GM12891 (cell line): Measurements from ENCODE around the gene SART3.
"Not testable (repeated sequence)": the region's sequence is repeated elsewhere in the genome, so short reads cannot be mapped to it uniquely, and the experiment has no call there.

ENCODE experiments used
- DNase-seq: peaks from one replicate; pipeline ENCODE4 v3.0.0; 2011; ENCODE audit warnings: low spot score; ENCODE audit not compliant: insufficient read length
- FAIRE-seq: peaks from 2 replicates; lab custom pipeline; 2011; peaks lifted over from hg19 to GRCh38; lab: Jason Lieb, UNC
- PAX5 ChIP-seq: IDR thresholded peaks from 2 replicates; pipeline ENCODE4 v1.6.1; 2011; ENCODE audit warnings: low read length, moderate library complexity, mild to moderate bottlenecking; ENCODE audit not compliant: insufficient read depth, severe bottlenecking
- POLR2A ChIP-seq: IDR thresholded peaks from 2 replicates; pipeline ENCODE4 v1.6.1; 2011; ENCODE audit warnings: low read depth, low read length, control low read depth
- POLR2AphosphoS5 ChIP-seq: IDR thresholded peaks from 2 replicates; pipeline ENCODE4 v1.6.1; 2011; ENCODE audit warnings: low read depth, low read length, control low read depth
- POU2F2 ChIP-seq: IDR thresholded peaks from 2 replicates; pipeline ENCODE4 v1.6.1; 2011; ENCODE audit warnings: low read depth, mild to moderate bottlenecking, control low read depth, low read length, moderate library complexity
- SPI1 ChIP-seq: IDR thresholded peaks from 2 replicates; pipeline ENCODE4 v1.6.1; 2011; ENCODE audit warnings: low read depth, low read length, control low read depth
- TAF1 ChIP-seq: IDR thresholded peaks from 2 replicates; pipeline ENCODE4 v1.6.1; 2011; ENCODE audit warnings: low read depth, low read length, control low read depth

The SART3 gene

GRCh38 chr12:108511633-108512540 is 49.1 kb downstream of the SART3 start:
- DNase-seq (no peak), FAIRE-seq (peak; percentile 88)
- TF ChIP-seq SPI1 (peak; percentile 71), POU2F2 (peak; percentile 48; the same call in 1 of the 2 replicates), TAF1 (no peak), POLR2A (no peak)

GRCh38 chr12:108510836-108511235 is 50.1 kb downstream of the SART3 start:
- no peak for DNase-seq
- no peak for FAIRE-seq
- peak; percentile 71 for TF ChIP-seq SPI1
- no peak for TF ChIP-seq TAF1

DNA sequence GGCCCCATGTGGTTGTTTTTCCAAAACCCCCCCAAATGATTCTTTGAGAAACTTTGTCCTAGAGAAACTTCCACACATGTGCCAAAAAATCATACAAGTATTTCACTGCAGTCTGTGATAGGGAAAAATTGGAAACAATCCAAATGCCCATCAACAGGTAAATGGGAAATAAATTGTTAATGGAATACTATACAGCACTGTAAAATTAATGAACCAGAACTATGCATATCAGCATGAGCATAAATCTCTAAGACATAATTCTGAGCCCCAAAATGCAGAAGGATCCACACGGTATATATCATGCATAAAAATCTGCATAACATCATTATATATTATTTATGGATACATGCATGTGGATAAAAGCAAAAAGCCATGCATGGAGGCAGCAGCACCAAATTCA is 51.2 kb downstream of the SART3 start:
- DNase-seq (no peak), FAIRE-seq (no peak)
- TF ChIP-seq POLR2A = no peak

DNA sequence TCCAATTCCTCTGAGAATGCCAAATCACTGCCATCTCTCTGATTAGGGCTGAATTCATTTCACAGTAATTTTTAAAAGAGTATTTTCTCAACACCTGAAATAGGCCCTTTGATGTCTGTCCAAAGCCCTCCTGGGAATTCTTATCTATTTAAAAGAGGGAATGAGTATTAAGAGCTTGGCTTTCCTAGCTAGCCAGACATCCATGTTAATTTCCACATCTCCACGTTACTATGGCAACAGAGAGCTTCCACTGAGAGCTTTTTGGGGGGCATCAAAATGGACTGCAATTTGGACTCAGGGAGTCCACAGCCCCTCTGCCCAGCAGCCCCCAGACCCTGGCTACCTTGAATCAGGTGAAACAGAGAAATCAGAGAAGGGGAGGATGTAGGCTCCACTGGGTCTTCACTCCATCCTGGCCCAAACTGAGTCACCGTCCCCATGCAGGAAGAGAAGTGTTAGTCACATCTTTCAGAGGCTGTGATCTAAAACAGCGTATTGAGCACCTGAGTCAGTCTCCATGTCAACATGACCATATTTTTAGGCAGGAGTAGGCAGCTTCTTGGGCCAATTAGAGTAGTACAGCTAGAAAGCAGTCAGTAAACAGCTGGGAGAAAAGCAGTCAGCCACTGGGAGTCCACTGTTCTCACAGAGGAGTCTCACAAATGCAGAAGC is 52.9 kb downstream of the SART3 start:
- FAIRE-seq (peak; percentile 60), DNase-seq (no peak)
- TF ChIP-seq POLR2AphosphoS5 (no peak), POLR2A (no peak), SPI1 (no peak), PAX5 (no peak), POU2F2 (no peak), TAF1 (no peak)

DNA sequence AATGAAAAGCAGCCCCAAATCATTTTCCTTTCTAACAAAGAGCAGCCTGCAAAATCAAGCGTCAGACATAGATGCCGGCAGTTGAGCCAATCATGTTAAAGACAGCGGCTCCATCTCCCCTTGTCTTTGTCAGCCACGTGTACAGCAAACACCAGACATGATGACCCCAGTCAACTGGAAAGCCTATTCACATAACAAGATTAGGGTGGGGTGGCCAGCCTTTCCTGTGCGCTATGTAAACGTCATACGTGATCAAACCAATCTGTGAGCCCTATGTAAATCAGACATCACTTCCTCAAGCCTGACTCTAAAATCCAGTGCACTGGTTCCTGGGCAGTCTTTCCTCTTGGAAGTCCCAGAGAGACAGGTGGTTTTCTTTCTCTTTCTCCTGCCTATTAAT is 55.8 kb downstream of the SART3 start:
- TF ChIP-seq POLR2A = no peak
- TF ChIP-seq POLR2AphosphoS5 = no peak
- TF ChIP-seq POU2F2 = no peak
- TF ChIP-seq SPI1 = no peak
- no peak for TF ChIP-seq TAF1
- TF ChIP-seq PAX5 = no peak
- no peak for DNase-seq
- no peak for FAIRE-seq

DNA sequence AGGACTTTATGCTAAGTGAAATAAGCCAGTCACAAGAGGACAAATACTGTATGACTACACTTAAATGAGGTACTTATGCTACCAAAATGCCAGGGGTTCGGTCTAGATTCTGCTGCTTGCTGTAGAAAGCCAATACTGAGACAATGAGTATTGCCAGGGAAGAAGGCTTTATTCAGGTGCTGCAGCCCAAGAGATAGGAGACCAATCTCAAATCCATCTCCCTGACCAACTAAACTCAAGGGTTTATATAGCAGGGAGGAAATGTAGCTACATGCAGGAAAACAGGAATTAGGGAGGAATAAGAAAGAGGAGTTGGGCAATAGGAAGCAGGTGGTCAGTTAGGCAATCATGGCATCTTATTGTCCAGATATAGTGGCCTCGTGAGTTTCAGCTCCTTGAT is 58.1 kb downstream of the SART3 start:
- DNase-seq (no peak), FAIRE-seq (peak; percentile 35)

DNA sequence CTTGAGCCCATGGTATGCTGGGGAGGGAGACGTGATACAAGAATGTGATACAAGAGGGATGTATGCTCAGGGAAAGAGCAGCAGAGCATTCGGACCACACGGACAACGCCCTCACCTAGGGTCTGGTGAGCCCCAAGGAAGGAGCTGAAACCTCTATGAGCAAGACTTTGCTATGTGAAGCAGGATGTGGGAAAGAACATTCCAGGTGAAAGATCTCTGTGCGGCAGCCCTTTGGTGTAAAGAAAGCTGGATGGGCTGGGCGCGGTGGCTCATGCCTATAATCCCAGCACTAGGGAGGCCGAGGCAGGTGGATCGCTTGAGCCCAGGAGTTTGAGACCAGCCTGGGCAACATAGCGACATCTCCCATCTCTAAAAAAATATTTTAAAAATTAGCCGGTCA is 62.8 kb downstream of the SART3 start:
- FAIRE-seq (no peak), DNase-seq (no peak)
- TF ChIP-seq POU2F2 (no peak), SPI1 (no peak), POLR2A (no peak), POLR2AphosphoS5 (no peak), TAF1 (no peak), PAX5 (no peak)

More for the DNA sequence above, 58.1 kb downstream of the SART3 start:
- no peak for TF ChIP-seq PAX5

DNA sequence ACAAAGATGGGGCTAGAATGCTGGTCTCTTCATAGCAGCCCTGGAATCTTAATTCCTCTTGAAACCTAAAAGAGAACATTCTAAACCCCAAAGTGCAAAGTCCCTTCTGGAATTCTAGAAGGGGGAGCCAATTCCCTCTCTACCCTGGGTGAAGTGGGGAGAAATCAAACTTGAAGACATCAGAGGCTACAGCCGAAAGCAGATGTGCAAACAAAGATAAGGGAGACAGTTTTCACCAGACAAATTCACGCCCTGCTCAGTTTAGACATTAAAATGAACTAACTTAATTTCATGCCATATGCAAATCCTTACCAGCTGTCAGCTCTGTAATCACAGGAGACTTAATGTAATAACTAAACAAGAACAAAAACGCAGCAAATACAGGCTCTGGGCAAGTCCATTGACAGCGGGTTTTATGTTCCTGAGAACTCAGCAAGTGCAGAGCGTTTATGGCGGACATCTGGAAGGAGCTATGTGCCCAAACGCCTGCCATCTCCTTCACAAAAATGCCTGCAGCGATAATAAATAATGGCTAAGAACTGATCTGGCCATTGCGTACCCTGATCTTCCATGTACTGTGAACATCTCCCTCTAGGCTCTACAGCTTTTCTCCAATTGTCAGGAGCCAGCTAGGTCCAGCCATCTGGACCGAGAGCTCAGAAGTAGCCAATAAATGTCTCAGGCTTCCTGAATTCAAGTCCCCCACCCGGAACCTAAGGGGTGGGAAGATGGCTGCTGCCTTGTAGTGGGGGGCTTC is 65.0 kb downstream of the SART3 start:
- FAIRE-seq (no peak), DNase-seq (no peak)
- TF ChIP-seq POU2F2 = no peak
- no peak for TF ChIP-seq POLR2AphosphoS5

- FAIRE-seq (no peak), DNase-seq (peak; percentile 41)
- no peak for TF ChIP-seq POLR2A
- no peak for TF ChIP-seq TAF1
- TF ChIP-seq POLR2AphosphoS5 = no peak
- no peak for TF ChIP-seq PAX5
- TF ChIP-seq SPI1 = no peak
- no peak for TF ChIP-seq POU2F2
These were observed 65.9 kb downstream of the SART3 start for GRCh38 chr12:108495054-108495453.

GRCh38 chr12:108491256-108491655 is 69.7 kb downstream of the SART3 start:
- no peak for FAIRE-seq
- no peak for DNase-seq
- no peak for TF ChIP-seq SPI1
- TF ChIP-seq POU2F2 = no peak
- TF ChIP-seq PAX5 = no peak
- TF ChIP-seq TAF1 = no peak
- TF ChIP-seq POLR2AphosphoS5 = no peak
- TF ChIP-seq POLR2A = no peak

DNA sequence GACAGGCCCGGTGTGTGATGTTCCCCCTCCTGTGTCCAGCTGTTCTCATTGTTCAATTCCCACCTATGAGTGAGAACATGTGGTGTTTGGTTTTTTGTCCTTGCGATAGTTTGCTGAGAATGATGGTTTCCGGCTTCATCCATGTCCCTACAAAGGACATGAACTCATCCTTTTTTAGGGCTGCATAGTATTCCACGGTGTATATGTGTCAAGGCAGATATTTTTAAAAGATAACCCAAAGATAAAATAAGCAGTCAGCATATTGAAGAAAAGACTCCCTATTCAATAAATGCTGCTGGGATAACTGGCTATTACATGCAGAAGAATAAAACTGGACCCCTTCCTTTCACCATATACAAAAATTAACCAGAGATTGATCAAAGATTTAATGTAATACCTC is 73.9 kb downstream of the SART3 start:
- not testable (repeated sequence) for FAIRE-seq

DNA sequence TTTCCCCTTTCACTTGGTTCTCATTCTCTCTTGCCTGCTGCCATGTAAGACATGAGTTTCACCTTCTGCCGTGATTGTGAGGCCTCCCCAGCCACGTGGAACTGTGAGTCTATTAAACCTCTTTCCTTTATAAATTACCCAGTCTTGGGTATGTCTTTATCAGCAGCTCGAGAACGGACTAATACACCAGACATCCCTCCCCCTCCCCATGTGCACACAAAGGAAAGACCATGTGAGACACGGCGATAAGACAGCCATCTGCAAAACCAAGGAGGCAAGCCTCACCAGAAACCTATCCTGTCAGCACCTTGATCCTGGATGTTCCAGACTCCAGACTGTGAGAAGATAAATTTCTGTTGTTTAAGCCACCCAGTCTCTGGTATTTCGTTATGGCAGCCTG is 75.6 kb downstream of the SART3 start:
- DNase-seq, FAIRE-seq: not testable (repeated sequence)

More for the DNA sequence above, 73.9 kb downstream of the SART3 start:
- not testable (repeated sequence) for DNase-seq
